DMS114 treated with DMSO at 0.1 percent for 48 hours (cell line): ENCODE data around the gene RELT.

Experiments
- DNase-seq: peaks from one replicate; lab custom pipeline; 2025; ENCODE audit not compliant: unreplicated experiment; lab: John Stamatoyannopoulos, UW

RELT gene

DNA sequence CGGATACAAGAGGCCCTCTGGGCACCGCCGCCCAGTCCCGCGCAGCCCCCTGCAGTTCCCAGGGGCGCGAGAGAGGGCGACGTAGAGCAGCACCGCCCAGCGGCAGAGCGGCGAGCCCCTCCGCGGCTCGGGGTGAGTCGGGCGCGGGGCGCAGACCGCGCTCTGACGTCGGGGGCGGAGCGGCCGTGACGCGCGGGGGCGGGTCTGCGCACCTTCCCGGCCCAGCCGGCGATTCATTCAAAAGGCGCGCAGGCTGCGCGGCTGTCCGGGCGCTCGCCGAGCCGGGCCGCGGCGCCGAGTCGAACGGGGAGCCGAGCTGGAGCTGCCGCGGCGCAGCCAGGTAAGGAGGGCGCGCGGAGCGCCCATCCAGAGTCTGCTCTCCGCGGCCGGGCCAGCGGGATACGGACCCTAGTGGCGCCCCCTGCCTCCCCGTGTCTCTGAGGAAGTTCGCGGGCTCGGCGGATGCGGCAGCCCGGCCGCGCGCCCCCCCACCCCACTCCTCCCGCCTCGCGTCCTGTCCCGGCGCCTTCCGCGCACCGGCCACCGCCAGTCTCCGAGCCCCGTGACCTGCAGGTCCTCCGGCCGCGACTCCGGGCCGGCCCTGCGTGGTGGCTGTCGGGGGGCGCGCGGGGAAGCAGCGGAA is at the start of gene RELT:
Gene RELT, plus strand, starts transcription at position 240 of the 643 bp plus-strand sequence. CDS start 12,738 bp downstream, outside the sequence.
- peak; percentile 64 for DNase-seq

- DNase-seq: no peak
Observed at GRCh38 chr11:73326929-73327811, 49.0 kb upstream of the RELT start.

DNA sequence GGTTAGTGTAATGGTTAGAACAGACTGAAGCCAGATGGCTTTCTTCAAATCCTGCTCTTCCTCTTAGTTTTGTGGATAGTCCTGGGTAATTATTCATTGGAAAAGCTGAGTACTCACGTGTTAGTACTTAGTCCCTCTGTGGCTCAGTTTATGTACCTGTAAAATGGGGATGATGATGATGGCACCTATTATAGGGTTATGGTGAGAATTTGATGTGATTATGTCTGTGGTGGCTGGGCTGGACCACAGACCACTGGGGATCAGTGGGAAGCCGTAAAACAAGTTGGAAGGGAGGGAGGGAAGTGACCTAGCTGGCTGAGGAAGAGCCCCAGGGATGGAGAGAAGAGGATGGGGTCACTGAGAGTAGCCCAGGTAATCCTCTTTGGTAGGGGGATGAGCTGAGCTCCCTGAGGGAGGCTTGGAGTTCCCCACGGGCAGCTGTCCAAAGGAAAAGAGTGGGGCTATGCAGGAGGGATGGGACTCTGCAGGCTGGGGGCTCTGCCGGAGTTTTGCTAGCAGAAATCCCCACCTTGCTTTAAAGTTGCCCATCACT is 48.3 kb upstream of the RELT start:
- DNase-seq: no peak

- DNase-seq: no peak
Observed at GRCh38 chr11:73330569-73331093, 45.6 kb upstream of the RELT start.

- DNase-seq: no peak
Observed at GRCh38 chr11:73331138-73331916, 44.9 kb upstream of the RELT start.

DNA sequence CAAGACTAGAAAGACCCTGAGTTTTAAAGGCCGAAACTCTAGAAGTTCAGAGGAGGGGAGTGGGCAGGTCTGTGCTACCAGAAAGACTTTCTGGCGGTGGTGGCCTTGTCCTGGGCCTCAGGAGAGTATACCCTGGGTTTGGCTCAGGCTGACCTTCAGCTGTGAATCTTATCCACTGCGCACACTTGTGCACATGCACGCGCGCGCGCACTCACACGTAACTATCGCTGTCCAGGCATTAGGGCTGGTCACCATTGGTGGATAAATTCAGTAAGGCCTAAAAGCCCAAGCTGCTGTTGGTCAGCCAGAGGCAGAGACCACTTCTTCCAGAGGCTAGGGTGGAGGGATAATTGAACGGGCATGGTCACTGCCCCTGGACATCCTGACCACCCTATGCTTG is 43.0 kb upstream of the RELT start:
- no peak for DNase-seq

DNA sequence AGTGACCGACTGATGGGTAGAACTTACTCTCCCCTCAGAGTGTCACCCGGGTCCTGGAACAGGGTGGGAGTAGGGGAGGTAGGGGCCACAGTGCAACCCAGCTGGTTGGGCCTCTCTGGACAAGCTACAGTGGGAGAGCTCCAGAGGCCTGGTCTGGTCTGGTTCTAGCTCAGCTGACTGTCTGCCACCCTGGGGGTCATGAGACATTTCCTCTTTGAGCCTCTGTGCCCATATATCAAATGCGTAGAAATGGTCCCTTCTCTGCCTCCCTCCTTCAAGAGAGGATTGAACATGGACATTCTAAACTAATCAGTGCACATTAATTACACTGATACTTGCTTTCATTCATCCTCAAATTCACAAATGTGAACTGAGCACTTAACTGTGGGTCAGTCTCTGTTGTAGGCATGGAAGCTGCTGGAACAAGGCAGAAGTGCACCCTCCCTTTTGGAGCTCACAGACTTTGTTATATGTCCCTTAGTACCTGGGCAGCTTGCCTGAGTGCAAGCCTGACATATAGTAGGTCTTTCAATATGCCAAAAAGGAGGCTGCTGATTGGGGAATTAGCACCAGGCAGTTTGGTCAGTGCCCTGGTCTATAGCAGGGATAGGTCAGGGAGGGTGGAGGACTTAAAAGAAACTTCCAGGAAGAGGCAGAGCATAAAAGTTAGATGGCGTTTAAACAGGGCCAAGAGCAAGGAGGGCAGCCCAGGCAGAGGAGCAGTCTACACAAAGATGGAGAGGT is 42.4 kb upstream of the RELT start:
- DNase-seq: no peak

GRCh38 chr11:73334384-73335203 is 41.6 kb upstream of the RELT start:
- DNase-seq: no peak

GRCh38 chr11:73335204-73335923 is 40.8 kb upstream of the RELT start:
- peak; percentile 55 for DNase-seq

- no peak for DNase-seq
Observed at GRCh38 chr11:73337846-73338245, 38.4 kb upstream of the RELT start.

DNA sequence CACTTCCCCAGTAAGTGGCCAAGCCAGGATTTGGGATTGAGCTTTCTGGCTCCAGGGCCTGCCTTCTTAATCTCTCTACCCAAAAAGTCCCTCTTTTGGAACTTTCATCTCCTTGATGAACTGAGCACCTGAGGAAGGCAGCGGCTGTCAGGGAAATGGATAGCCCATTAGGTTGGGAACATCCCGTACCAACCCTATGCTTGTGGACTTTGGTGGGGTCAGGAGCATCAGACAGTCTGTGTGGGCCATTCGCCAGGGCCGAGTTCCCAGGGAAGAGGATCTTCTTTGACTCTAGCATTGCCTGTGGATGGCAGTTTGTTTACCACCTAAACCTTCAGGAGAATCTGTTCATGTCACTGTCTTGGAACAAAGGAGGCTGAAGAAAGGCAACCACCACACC is 37.9 kb upstream of the RELT start:
- no peak for DNase-seq

GRCh38 chr11:73340164-73340563 is 36.0 kb upstream of the RELT start:
- DNase-seq: no peak

GRCh38 chr11:73342633-73343032 is 33.6 kb upstream of the RELT start:
- no peak for DNase-seq

GRCh38 chr11:73343076-73343873 is 32.9 kb upstream of the RELT start:
- no peak for DNase-seq

DNA sequence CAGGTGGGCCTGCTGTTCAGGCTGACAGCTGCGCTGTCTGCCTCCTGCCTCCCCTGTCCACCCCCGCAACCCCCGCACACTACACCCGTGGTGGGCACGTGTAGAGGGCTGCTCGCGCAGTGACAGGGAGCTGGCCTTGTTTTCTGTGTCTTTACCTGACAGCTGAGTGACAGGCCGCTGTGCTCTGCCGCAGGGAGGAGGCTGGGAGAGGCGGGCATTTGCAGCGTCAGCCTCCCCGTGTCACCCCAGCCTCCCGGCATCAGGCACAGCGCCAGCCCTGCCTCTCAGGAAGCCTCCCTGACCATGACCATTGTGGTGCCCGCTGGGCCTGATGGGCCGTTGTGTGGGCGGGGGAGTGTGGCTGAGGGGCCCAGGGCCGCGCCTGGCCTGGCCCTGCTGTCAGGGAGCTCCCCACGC is 32.0 kb upstream of the RELT start:
- DNase-seq: no peak

DNA sequence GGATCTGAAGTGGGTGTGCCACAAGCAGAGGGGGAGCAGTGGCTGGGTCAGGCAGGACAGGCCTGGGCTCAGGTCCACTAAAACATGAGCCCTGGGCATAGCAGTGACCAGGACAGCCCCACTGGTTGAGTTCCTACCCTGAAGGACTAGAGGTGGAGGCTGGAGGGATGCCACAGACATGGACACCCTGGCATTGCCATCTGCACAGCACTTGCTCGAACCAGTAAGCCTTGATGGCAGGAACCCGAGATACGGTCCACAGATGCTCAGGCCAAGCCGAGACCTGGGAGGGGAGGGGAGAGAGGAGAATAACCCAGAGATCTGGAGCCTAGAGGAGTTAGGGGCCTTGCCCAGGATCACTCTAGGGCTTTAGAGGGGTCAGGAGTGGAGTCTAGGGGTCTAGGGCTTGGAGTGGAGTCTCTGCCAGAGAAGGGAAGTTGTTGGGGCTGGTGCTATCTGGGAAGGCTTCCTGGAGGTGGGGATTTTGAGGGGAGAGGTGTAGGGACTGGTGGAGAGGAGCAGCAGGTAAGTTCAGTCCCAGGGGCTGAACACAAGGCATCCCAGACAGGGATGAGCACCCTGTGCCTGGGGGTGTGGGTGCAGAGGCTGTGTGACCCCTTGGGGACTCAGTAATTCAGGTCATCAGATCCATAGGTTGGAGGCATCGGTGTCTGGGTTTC is 30.6 kb upstream of the RELT start:
- DNase-seq: no peak

DNA sequence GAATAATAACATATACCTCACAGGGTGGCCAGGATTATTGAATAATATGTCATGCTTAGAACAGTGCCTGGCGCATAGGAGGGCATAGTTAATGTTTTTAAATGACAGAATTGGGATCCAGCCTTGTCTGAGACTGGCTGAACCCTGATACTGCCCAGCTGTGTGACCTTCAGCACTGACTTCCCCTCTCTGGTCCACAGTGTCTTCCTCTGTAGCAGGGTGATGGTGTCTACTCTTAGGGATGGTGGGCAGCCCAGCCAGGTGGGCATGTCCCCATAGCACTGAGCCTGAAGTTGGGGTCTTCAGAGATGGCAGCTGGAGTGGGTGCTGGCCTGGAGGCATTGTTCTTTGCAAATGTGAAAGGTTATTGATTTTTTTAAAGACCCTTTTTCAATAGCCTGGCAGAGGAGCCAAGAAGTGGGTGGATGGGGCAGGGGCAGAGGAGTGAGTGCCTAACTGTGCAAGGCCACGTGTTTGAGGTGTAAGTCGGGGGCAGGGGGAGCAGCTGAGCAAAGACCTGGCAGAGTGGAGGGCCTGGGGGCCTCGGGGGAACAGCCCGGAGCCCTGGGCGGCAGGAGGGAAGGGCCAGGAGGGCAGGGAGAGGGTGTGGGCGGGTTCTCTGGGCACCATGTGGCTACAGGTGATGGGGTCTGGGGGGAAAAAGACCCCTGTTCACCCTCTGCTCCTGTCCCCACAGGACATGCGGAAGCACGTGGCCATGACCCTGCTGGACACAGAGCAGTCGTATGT is 29.8 kb upstream of the RELT start:
- DNase-seq: no peak
